B cell (primary cell): ENCODE data around the gene ZNF319. TPM values are rescaled to one million over a fixed set of nuclear protein-coding genes. Genes with fewer than 3 reads are reported as not detected.

Experiments
- ATAC-seq: fragments of 200-7000 bp; cut with Tn5 transposase; one replicate; pipeline ENCODE4 v1.10.0; 2021; ENCODE audit warnings: low read depth, mild to moderate bottlenecking, moderate number of reproducible peaks, moderate library complexity
- CTCF ChIA-PET: fragments of 350-600 bp; sonication (Branson Sonifier 250); formaldehyde crosslinking; loops from one replicate; lab custom pipeline; 2021; ENCODE audit warnings: antibody characterized with exemption, inconsistent platforms; lab: Charles Lee
- POLR2A ChIA-PET: fragments of 350-600 bp; sonication (Branson Sonifier 250); formaldehyde crosslinking; loops from one replicate; lab custom pipeline; 2021; ENCODE audit warnings: antibody characterized with exemption; lab: Charles Lee
- DNase-seq: peaks from one replicate; pipeline ENCODE4 v3.0.0; 2013
- H2AFZ ChIP-seq: 2 replicates; pipeline ENCODE4 v1.6.1; 2012; ENCODE audit warnings: mild to moderate bottlenecking, low read depth, low read length; ENCODE audit not compliant: insufficient read depth, poor library complexity, severe bottlenecking
- H3K27ac ChIP-seq, 2 donors: 1 replicate in 1 of 2; 2 replicates in 1 of 2; pipeline ENCODE4 v1.5.1; 2012 to 2013; ENCODE audit warnings: low read length in 2 of 2, mild to moderate bottlenecking in 2 of 2, moderate library complexity in 1 of 2
- H3K27me3 ChIP-seq, 4 experiments: fragments of 200-600 bp in 1 of 4; sonication (generic) in 1 of 4; replicated peaks in 1 of 4; 1 replicate in 2 of 4; 2 replicates in 2 of 4; pipeline versions ENCODE4 v1.6.1 to v1.7.0; 2013 to 2016; ENCODE audit warnings: low read length in 3 of 4, mild to moderate bottlenecking in 2 of 4, mixed read lengths in 1 of 4, moderate library complexity in 1 of 4; ENCODE audit not compliant: insufficient read depth in 4 of 4, control insufficient read depth in 3 of 4; ENCODE audit errors: control extremely low read depth in 1 of 4
- H3K36me3 ChIP-seq, 2 experiments: replicated peaks in 1 of 2; 1 replicate in 1 of 2; 2 replicates in 1 of 2; pipeline versions ENCODE4 v1.6.1 to v1.7.1; 2013; ENCODE audit warnings: low read length in 1 of 2; ENCODE audit not compliant: insufficient read depth in 2 of 2, control insufficient read depth in 1 of 2; ENCODE audit errors: control extremely low read depth in 1 of 2, extremely low read depth in 1 of 2
- H3K4me1 ChIP-seq, 2 donors: fragments of 200-600 bp in 1 of 2; sonication (generic) in 1 of 2; 1 replicate in 1 of 2; 2 replicates in 1 of 2; pipeline versions ENCODE4 v1.5.1 to v1.6.1; 2013 to 2017; ENCODE audit warnings: low read length in 2 of 2; ENCODE audit not compliant: control insufficient read depth in 2 of 2, insufficient read depth in 2 of 2
- H3K4me2 ChIP-seq: replicated peaks from 2 replicates; pipeline ENCODE3; 2012; ENCODE audit warnings: mild to moderate bottlenecking, low read depth, low read length; ENCODE audit not compliant: poor library complexity, severe bottlenecking
- H3K4me3 ChIP-seq, 5 experiments: fragments of 200-600 bp in 1 of 5; sonication (generic) in 1 of 5; 1 replicate in 3 of 5; 2 replicates in 2 of 5; pipeline versions ENCODE4 v1.5.1 to v1.7.0; 2011 to 2016; ENCODE audit warnings: low read length in 4 of 5, mild to moderate bottlenecking in 4 of 5, low read depth in 2 of 5, control low read depth in 1 of 5, moderate library complexity in 1 of 5; ENCODE audit not compliant: insufficient read depth in 1 of 5; ENCODE audit errors: control extremely low read depth in 1 of 5, extremely low read depth in 1 of 5
- H3K79me2 ChIP-seq: fragments of 200-600 bp; sonication (generic); one replicate; pipeline ENCODE4 v1.6.0; 2016; ENCODE audit warnings: low read length; ENCODE audit not compliant: control insufficient read depth, insufficient read depth
- H3K9ac ChIP-seq: fragments of 200-600 bp; sonication (generic); 2 replicates; pipeline ENCODE4 v1.6.1; 2017; ENCODE audit warnings: mild to moderate bottlenecking, low read length, moderate library complexity
- H3K9me3 ChIP-seq, 3 donors: one replicate each; pipeline versions ENCODE4 v1.6.1 to v1.7.1; 2013; ENCODE audit warnings: low read length in 2 of 3; ENCODE audit not compliant: control insufficient read depth in 2 of 3, insufficient read depth in 1 of 3; ENCODE audit errors: control extremely low read depth in 1 of 3
- H4K20me1 ChIP-seq: 2 replicates; pipeline ENCODE4 v1.6.0; 2012; ENCODE audit warnings: mild to moderate bottlenecking, low read length; ENCODE audit not compliant: insufficient read depth, control insufficient read depth, poor library complexity, severe bottlenecking
- H3K27ac Mint-ChIP-seq: one replicate; pipeline ENCODE4 v1.8.0; 2021; ENCODE audit warnings: mixed read lengths
- H3K27me3 Mint-ChIP-seq: one replicate; pipeline ENCODE4 v1.8.0; 2021; ENCODE audit warnings: mixed read lengths
- H3K4me1 Mint-ChIP-seq: one replicate; pipeline ENCODE4 v1.8.0; 2021; ENCODE audit warnings: mixed read lengths
- H3K4me3 Mint-ChIP-seq: one replicate; pipeline ENCODE4 v1.8.0; 2021; ENCODE audit warnings: mixed read lengths
- H3K9me3 Mint-ChIP-seq: one replicate; pipeline ENCODE4 v1.8.0; 2022; ENCODE audit warnings: mixed read lengths; ENCODE audit not compliant: insufficient read depth
- EZH2 ChIP-seq: IDR thresholded peaks from 2 replicates; pipeline ENCODE4 v1.6.1; 2012; ENCODE audit warnings: borderline replicate concordance, low read depth, mild to moderate bottlenecking, moderate library complexity, low read length; ENCODE audit not compliant: insufficient read depth, poor library complexity, severe bottlenecking
- WGBS: methylation state at CpG from one replicate; pipeline ENCODE4 v1.1.5; 2013; ENCODE audit warnings: missing lambda C conversion rate; ENCODE audit not compliant: insufficient coverage; 5-methylcytosine and 5-hydroxymethylcytosine counted together
- intact Hi-C: fragments of 100-400 bp; cut with micrococcal nuclease; formaldehyde crosslinking; loops from one replicate; pipeline ENCODE4 v1.10.0; 2022
- polyA plus RNA-seq: library from polyadenylated mRNA; depleted of rRNA; stranded (reverse); fragments of >200 nt; gene quantifications from 2 replicates; pipeline ENCODE4 v1.2.3, GENCODE V29; 2012
- total RNA-seq, 2 donors: library from RNA; stranded (reverse); fragments of 120-200 nt in 1 of 2; gene quantifications; 1 replicate in 1 of 2; 2 replicates in 1 of 2; pipeline versions ENCODE4 v1.2.3 to v1.2.4, GENCODE V29; 2013 to 2022
- TF ChIP-seq, protein P1 (sequence below): fragments of 200-600 bp; IDR thresholded peaks from one replicate; pipeline ENCODE4 v1.8.0; 2022; ENCODE audit warnings: antibody characterized with exemption, mild to moderate bottlenecking

The ZNF319 gene
- total and polyA plus RNA-seq, 2 donors (not counting 1 experiment from before 2014, with no cell fraction given) = 12.4 to 15.1 TPM

DNA sequence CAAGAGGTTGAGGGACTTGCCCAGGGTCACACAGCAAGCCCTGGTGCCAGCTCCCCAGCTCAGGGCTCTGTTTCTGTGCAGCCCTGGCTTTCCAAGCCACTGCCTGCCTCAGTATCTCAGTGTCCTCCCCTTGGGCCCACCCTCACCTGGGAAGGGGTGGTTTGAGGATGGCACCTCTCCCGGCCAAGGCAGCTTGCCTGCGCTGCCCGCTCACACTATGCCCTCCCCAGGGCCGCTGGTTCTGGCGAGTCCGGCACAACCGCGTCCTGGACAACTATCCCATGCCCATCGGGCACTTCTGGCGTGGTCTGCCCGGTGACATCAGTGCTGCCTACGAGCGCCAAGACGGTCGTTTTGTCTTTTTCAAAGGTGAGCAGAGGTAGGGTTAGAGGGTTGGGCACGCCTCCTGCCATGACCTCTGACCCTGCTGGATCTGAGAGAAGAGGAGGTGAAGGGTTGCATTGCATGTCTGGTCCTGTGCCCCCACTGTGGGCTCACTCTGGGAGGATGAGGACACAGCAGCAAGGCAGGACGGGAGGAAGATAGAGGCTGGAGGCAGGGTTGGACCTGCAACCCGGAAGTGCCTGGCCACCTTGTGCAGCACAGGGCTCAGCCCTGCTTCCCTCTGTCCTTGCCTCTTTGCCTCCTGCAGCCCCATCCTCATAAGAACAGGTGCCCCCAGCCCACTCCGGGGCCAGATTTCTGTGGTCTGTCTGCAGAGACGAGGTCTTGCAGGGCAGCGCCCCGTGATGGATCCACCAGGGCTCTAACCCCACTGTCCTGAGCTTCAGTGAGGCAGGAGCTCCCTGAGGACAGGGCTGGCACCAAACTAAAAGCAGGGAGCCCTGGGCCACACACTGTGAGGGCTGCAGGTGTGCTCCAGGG, 41.8 kb upstream of the ZNF319 start:
- no peak overlapping the region for H2AFZ ChIP-seq

DNA sequence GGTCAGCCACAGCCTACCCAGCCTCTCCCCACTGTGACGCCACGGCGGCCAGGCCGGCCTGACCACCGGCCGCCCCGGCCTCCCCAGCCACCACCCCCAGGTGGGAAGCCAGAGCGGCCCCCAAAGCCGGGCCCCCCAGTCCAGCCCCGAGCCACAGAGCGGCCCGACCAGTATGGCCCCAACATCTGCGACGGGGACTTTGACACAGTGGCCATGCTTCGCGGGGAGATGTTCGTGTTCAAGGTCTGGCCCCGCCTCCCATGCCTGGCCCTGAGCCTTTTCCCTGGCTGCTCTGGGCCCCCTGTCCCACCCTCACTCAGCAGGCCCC, 41.1 kb upstream of the ZNF319 start:
- CTCF ChIA-PET = no interaction called here
- 94% methylated on average over 18 of the region's 18 CpGs for WGBS

More for the DNA sequence above, 41.8 kb upstream of the ZNF319 start:
- H3K27ac ChIP-seq = no peak overlapping the region
- no peaks in the 10 kb centered on the region for H3K4me1 Mint-ChIP-seq
- no peak overlapping the region for H3K4me3 ChIP-seq
- no peak overlapping the region for H3K4me2 ChIP-seq
- no peak overlapping the region for H3K9ac ChIP-seq
- H3K9me3 ChIP-seq = peaks cover 0 to 3% (median 0%) of the 10 kb centered on the region in 3 donors
- intact Hi-C loops = no loop called here
- ChIA-PET CTCF (no interaction called here), POLR2A (no interaction called here)
- no peak overlapping the region for H3K4me3 Mint-ChIP-seq
- H3K27me3 Mint-ChIP-seq = no peaks in the 10 kb centered on the region
- no peaks in the 10 kb centered on the region for H4K20me1 ChIP-seq
- WGBS = 95% methylated on average over 22 of the region's 22 CpGs
- H3K9me3 Mint-ChIP-seq = peaks cover 3% of the 10 kb centered on the region
- no peaks in the 10 kb centered on the region for H3K4me1 ChIP-seq
- H3K79me2 ChIP-seq = no peaks in the 10 kb centered on the region
- DNase-seq (no peak), ATAC-seq (no peak)
- no peak for TF ChIP-seq EZH2
- TF ChIP-seq, protein P1, sequence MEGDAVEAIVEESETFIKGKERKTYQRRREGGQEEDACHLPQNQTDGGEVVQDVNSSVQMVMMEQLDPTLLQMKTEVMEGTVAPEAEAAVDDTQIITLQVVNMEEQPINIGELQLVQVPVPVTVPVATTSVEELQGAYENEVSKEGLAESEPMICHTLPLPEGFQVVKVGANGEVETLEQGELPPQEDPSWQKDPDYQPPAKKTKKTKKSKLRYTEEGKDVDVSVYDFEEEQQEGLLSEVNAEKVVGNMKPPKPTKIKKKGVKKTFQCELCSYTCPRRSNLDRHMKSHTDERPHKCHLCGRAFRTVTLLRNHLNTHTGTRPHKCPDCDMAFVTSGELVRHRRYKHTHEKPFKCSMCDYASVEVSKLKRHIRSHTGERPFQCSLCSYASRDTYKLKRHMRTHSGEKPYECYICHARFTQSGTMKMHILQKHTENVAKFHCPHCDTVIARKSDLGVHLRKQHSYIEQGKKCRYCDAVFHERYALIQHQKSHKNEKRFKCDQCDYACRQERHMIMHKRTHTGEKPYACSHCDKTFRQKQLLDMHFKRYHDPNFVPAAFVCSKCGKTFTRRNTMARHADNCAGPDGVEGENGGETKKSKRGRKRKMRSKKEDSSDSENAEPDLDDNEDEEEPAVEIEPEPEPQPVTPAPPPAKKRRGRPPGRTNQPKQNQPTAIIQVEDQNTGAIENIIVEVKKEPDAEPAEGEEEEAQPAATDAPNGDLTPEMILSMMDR = no peak
- H3K27ac Mint-ChIP-seq = no peak overlapping the region
- no peaks in the 10 kb centered on the region for H3K36me3 ChIP-seq
- no peaks in the 10 kb centered on the region for H3K27me3 ChIP-seq

More for the DNA sequence above, 41.1 kb upstream of the ZNF319 start:
- Histone ChIP-seq H3K9me3 (peaks cover 0 to 5% (median 0%) of the 10 kb centered on the region in 3 donors), H4K20me1 (no peaks in the 10 kb centered on the region), H3K4me3 (no peak overlapping the region), H3K4me2 (no peak overlapping the region), H3K27ac (no peak overlapping the region), H2AFZ (no peak overlapping the region), H3K9ac (no peak overlapping the region), H3K27me3 (no peaks in the 10 kb centered on the region), H3K4me1 (no peaks in the 10 kb centered on the region), H3K36me3 (no peaks in the 10 kb centered on the region), H3K79me2 (no peaks in the 10 kb centered on the region)
- ATAC-seq (no peak), DNase-seq (no peak)
- TF ChIP-seq, protein P1 = no peak
- no peak for TF ChIP-seq EZH2
- Mint-ChIP-seq H3K4me3 (no peak overlapping the region), H3K9me3 (peaks cover 3% of the 10 kb centered on the region), H3K27ac (no peak overlapping the region), H3K4me1 (no peaks in the 10 kb centered on the region), H3K27me3 (no peaks in the 10 kb centered on the region)
- intact Hi-C loops = no loop called here
- POLR2A ChIA-PET = no interaction called here
